ENCODE data around the gene UST. TPM values are rescaled to one million over a fixed set of nuclear protein-coding genes. Genes with fewer than 3 reads are reported as not detected.

The UST gene, protein sequence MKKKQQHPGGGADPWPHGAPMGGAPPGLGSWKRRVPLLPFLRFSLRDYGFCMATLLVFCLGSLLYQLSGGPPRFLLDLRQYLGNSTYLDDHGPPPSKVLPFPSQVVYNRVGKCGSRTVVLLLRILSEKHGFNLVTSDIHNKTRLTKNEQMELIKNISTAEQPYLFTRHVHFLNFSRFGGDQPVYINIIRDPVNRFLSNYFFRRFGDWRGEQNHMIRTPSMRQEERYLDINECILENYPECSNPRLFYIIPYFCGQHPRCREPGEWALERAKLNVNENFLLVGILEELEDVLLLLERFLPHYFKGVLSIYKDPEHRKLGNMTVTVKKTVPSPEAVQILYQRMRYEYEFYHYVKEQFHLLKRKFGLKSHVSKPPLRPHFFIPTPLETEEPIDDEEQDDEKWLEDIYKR
- 11.5 TPM for polyA plus RNA-seq (ENCODE audit: insufficient read length)
- long read RNA-seq, donor 1, full-length matches to known transcripts, result 2 of 2 reads
- long read RNA-seq, donor 1, partial matches to known transcripts, result 0 of 2 reads
- long read RNA-seq, donor 1, other reads (novel, unspliced or antisense), result 0 of 2 reads
- long read RNA-seq, donor 2, full-length matches to known transcripts, result 2 of 2 reads
- long read RNA-seq, donor 2, partial matches to known transcripts, result 0 of 2 reads
- long read RNA-seq, donor 2, other reads (novel, unspliced or antisense), result 0 of 2 reads
- long read RNA-seq, donor 3, result 0 reads
- long read RNA-seq, donor 4, result 0 reads
- long read RNA-seq, donor 5, full-length matches to known transcripts, result 1 of 6 reads
- long read RNA-seq, donor 5, partial matches to known transcripts, result 5 of 6 reads
- long read RNA-seq, donor 5, other reads (novel, unspliced or antisense), result 0 of 6 reads
- long read RNA-seq, donor 6, full-length matches to known transcripts, result 1 of 1 reads
- long read RNA-seq, donor 6, partial matches to known transcripts, result 0 of 1 reads
- long read RNA-seq, donor 6, other reads (novel, unspliced or antisense), result 0 of 1 reads
- long read RNA-seq, donor 7, result 0 reads
- long read RNA-seq, donor 8, result 0 reads

DNA sequence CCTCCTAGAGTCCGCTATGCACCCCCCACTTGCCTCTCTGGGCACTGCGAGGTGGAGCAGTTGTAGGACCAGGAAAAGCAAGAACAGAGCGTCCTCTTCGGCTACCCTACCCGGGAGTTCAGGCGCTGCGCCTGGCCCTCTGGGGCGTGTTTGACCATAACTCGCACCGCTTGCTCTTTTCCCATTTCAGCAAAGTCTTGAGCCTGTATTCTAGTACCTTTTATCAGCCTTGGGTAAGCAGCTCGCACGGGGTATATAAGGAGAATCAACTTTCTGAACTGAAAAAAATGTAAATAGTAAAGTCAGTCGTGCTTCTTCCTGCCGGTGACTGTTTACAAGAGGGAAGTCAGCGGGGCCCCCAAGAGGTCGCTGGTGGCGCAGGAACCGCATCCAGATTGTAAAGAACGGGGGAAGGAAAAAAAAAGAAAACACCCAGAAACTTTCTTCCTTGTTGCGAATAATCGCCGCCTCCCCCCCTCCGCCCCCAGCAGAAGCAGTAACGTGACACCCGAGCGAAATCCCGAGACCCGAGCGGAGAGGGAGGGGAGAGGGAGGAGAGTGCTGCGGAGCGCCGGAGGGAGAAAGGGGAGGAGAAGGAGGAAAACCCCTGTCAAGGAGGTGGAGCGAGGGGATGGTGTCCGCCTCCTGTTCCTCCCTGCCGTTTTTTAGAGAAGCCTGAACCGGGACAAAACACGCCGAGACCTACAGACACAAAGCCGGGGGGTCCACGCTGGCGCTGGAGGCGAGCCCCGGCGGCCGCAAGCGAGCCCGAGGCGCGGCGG, at the start of gene UST:
Gene UST (plus strand): TSS at position 668 of the 782 bp plus-strand sequence. CDS start 401 bp downstream, outside the sequence.
- peak; percentile 91 for DNase-seq

DNA sequence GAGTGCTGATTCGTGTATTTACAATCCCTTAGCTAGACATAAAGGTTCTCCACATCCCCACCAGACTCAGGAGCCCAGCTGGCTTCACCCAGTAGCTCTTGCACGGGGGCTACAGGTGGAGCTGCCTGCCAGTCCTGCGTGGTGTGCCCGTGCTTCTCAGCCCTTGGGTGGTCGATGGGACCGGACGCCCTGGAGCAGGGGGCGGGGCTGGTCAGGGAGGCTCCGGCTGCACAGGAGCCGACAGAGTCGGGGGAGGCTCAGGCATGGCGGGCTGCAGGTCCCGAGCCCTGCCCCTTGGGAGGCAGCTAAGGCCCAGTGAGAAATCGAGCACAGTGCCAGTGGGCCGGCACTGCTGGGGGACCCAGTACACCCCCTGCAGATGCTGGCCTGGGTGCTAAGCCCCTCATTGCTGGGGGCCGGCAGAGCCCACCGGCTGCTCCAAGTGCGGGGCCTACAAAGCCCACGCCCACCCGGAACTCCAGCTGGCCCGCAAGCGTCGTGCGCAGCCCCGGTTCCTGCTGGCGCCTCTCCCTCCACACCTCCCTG, 48.9 kb upstream of the UST start:
- no peak for DNase-seq

DNA sequence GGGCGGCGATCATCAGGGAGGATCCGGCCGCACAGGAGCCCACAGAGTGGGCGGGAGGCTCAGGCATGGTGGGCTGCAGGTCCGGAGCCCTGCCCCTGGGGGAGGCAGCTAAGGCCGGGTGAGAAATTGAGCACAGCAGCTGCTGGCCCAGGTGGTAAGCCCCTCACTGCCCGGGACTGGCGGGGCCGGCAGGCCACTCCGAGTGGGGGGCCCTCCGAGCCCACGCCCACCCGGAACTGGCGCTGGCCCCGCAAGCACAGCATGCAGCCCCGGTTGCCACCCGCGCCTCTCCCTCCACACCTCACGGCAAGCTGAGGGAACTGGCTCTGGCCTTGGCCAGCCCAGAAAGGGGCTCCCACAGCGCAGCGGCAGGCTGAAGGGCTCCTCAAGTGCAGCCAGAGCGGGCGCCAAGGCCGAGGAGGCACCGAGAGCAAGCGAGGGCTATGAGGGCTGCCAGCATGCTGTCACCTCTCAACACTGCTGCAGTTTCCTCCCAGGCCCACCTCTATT, 48.1 kb upstream of the UST start:
- no peak for DNase-seq

DNA sequence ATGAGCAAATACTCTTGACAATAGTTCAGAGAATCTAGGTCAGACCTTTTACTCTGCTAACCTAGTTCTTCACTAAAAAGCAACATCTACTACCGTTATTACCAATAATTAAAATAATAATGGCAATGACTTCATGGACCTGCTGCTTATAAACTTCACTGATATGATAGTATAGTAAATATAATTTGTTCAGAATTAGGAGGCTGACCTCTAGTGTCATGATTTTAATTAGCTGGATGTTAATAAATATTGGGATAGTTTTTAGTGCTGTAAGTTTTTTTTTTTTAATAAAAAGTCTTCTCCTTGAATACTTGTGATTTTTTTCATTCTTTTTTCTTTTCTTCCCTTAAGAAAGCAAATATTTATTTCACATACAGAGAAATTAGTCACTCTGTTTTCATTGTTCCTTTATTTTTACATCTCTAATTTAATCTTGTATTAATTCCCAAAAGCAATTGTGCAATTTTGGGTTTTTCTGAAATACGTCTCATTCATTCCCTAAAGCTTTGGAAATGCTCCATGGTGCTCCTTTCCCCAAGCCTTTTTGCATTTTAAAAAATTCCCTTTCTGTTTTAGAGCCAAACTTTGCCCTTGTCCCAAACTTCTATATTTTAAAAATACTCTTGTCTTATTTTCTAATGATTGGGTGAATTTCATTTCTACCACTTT, 46.6 kb upstream of the UST start:
- DNase-seq, result no peak

DNA sequence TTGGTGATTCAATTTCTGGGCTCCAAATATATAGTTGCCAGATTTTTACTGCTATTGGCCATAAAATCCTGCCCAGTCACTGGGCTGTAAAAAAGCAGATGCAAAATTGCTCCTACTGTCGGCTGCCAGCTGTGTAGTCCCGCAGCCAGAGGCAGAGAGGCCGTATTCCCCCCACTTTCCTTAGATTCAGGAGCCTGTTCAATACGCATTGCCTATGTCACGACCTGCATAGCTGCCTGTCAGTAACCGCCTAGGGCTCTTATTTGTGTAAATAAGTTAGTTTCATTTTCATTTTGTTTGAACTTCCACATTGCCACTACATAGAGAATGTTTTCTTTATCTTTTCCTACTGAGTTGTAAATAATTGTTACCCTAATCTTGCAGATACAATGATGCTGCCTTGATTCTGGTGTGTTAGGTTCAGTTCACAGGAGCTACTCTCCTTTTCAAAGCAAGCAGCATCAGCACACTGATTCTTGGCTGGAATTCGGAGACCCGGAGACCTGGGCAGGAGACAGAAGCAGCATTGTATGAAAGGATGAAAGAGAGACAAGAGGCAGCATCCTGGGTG, 46.0 kb upstream of the UST start:
- DNase-seq, result no peak

DNA sequence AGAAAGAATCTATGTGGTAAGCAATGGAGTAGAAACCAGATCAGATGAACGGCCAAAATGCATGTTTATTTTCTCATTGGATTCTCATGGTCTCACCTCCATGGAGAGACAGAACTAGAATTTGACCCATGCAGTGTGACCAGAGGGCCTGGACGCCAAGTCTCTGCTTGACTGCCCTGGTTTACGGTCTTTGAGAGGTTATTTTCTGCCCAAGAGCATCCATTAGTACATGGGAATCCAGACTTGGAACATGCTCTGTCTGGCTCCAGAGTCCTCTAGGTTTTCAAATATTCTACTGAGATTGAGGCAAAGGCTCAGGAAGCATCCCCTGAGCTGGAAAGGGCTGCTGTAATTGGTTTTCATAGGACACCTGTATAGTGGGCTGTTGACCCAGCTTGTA, 45.5 kb upstream of the UST start:
- no peak for DNase-seq

DNA sequence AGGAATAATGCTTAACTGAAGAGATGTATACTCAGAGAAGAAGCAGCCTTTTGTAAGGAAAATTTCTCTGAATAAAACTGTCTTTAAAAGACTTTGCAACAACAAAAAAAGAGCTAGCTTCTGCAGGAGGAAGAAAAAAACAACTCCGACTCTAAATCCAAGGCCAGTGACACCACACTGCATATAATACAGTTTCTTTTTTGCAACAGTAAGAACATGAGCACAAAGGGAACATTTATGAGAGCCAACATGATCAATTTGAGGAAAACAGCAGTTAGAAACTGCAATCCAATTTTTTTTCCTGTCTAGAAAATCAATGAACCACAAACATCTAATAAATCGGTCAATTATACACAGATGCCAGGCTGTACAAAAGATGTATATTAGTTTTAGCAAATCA, 42.9 kb upstream of the UST start:
- no peak for DNase-seq

DNA sequence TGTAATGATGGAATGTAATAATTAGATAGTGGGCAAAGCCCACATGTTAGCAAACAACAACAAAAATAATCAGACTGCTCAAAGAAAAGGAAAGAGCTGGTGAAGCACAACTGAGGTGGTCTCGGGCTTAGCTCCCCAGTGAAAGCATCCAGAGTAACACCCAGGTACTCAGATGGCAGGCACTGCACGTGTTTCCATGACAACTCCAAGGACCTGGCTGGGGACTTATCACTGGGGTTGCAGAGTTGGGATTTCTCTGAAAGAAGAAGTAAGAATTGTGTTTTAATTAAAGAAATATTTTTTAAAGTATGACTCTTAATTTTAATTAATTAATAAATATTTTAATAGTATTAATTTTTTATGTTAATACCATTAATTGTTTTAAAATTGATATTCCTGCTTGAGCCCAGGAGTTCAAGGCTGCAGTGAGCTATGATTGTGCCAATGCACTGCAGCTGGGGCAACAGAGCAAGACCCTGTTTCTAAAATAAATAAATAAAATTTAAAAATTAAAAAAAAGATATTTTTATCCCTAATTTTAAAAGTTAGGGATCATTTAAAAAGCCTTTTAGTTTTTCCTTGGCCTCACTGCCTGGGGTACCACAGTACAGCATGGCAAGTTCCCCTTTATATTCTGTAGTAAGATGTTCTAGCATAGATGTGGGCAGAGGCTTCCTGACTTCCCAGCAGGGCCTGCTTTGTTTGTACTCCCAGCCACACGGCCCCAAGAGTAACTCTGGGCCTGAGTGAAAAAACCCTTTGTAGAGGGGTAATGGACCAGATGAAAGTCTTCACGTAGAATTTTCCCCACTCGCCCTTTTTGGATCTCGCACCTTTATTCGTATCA, 42.2 kb upstream of the UST start:
- DNase-seq, result no peak

DNA sequence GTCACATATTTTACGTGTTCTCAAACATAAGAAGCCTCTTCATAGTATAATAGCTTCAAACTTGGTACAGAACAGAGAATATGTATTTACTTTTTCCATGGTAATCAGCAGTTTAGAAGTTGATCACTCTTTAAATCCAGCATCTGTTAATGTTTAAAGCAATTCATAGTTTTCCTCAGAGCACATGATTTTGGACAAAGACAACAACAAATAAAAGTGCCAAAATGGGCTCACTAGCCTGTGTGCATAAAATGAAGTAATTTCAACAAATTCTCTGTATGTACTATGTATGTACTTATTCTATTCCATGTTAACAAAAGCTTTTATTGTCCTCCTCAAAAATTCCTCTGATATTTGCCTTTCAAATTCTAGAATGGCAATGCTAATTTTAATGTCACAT, 38.1 kb upstream of the UST start:
- no peak for DNase-seq

DNA sequence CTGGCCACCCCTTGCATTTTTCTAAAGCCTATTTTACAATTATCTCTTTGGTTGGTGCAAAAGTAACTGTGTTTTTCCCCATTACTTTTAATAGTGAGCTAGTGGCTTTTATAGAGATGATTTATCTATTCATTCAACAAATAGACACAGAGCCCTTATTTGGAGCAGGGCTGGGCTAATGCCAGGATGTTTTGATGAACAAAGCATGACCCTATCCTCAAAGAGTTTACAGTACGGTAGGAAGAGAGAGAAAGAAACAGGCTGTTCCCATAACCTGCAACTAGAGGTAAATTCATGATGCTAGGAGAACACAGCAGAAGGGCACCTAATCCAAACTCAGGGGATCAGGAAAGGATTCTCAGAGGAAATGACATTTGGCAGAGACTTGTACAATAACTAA, 37.3 kb upstream of the UST start:
- DNase-seq, result no peak

DNA sequence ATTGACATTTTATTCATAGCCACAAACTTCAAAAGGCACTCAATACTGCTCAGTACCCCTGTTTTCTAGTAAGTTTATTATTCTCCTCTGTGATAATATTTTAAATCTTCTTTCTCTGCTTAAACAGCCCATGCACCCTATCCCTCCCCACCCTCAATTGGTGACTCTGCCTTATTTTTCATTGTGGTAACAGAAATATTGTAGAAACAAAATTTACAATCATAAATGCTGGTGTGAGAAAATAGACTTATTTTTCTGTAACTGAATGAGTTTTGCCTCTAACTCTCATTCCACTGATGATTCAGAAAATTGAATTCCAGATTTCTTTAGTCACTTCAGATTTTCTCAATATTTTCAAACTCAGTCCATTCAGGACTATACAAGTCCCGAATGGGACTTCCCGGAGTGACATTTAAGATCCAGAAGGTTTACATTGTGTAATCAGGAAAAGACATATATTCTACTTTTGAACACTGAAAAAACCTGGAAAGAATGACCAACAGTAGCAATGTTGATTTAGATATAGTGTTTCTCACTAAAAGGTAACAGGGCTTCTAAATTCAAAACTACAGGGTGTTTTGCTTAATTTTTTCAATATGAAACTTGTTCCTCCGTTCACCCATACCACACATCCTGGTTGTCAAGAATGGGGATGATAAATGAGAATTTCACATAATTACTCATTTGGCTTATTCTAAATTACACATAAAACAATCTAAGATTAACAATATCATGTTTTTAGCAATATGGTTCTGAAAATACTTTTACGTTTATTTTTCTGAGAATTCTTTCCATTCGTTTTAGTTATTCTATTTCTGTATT, 34.8 kb upstream of the UST start:
- DNase-seq, result no peak

DNA sequence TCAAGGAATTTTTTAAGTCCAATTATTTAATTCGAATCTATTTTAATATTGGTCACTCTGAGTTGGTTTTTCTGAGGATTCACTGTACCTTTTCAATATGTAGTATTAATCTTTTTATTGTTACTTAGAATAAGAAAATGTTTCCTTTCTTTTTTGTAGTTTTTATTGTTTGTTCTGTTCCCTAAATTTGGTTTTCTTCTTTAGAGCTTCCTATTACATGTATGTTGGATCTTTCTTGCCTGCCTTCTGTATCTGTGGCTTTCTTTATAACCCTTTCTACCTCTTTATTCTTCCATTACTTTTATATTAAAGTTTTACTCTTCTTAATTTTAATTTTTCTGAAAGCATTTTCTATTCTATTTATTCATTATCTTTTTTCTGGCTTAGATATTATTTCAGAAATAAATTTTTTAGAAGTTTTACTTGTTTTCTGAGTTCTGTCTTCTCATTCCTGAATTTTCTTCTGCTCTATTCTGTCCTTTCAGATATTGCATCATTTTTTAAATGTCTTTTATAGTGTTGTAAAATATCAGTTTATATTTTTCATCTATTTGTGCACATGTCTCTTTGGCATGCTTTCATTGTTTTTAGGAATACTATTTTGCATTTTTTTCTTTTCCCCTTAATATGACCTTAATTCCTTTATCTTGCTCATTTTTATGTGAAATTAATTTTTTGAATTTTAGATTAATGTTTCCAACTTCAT, 33.6 kb upstream of the UST start:
- DNase-seq, result no peak

DNA sequence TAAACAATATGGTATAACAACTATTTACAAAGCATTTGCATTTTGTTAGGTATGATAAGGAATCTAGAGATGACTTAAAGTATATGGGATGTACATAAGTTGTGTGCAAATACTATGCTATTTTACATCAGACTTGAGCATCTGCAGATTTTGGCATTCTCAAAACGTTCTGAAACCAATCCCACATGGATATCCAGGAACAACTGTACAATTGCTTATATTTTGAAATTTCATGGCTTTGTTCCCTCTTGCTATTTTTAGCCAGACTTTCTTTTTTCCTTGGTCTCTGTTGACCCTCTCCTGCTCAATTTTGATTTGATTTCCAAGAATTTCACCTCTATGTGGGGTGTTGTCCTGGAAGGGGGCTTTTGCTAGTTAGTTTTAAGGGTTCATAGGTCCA, 32.9 kb upstream of the UST start:
- DNase-seq, result no peak

DNA sequence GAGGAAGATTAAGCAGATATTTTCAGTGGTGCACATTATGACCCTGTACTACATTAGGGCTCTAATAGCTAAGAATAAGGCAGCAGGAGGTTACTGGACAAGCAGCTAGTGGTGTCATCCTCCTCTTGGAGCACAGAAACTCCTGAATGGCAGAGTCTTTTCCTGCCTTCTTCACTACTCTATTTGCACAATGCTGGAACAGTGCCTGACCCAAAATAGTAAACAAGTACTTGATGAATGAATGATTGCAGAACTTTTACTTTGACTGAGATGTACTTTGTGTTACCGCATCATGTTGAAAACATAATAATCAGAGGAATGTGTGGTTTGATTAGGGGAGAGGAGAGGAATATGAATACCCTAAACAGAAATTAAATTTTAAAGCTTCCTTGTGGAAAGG, 30.0 kb upstream of the UST start:
- no peak for DNase-seq

DNA sequence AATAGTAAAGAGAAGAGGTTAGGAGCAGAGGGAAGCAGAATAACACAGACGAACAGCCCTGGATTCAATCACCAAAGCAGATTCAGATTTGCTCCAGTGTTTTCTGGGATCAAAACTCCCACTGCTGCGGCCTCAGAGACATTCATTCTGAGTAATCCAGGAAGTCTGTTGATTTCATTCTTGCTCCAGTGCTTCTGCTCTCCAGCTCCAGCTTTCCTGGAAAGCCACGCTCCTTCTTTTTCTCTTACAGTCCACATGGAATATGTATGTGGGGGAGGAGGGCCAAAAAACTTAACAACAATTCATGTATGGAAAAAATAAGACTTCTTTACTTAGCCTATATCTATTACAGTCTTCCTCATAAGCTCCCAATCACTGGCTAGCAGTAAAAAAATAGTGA, 26.4 kb upstream of the UST start:
- peak; percentile 39 for DNase-seq

DNA sequence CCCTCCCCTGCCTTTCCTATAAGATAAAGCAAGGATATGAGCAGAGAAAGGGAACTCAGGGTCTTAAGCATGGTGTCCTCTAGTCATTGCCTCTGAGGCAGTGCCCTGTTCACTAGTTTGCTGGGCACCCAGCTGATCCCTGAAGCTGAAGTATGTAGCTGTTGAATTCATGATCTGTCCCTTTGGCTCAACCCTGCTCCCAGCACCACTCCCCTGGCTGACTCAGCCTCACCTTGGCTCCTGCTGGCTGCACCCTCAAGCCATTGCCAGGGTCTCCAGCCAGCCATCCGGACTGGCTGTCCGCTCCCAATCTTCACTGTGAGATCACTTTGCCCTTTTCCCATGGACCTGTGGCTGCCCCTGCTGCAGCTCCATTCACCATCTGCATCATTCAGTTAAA, 25.9 kb upstream of the UST start:
- DNase-seq, result no peak

DNA sequence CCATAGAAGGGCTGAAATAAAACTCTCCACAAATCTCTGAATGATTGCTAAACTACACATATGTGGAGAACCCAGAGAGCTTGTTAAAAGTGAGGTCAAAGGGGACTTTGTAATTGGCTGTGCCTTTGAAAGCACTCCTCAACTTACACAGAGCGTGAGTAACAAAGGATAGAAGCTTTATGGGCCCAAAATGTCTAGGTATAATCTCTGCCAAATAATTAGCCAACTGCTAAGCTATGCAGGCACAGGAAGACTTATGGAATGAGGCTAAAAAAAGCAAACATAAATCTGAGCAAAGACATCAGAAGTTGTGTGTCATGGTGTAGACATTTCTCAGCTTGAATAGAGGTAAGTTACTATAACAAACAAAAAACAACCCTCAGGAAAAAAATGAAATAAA, 23.3 kb upstream of the UST start:
- DNase-seq, result no peak

DNA sequence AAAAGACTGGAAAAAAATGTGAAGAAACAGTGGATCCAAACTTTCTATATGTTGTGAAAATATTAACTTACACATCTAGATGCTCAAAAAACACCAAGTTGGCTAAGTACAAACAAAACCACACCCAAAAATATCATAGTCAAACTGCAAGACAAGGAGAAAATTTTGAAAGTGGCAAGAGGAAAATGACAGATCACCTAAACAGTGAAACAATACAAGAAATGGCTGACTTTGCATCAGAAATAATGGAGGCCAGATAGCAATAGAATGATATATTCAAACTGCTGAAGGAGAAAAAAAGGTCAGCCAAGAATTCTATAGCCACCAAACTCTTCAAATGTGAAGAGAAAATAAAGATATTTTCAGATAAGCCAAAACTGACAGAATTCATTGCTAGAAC, 22.4 kb upstream of the UST start:
- DNase-seq, result no peak
